Stimulated activated CD4-positive, alpha-beta T cell treated with anti-CD3 and anti-CD28 coated beads, TNF-alpha, amount 100 ng/mL, for 4 hours (primary cell): ENCODE data around the gene ICAM5.
"Not testable (repeated sequence)": the region's sequence is repeated elsewhere in the genome, so short reads cannot be mapped to it uniquely, and the experiment has no call there.

Source experiments
- DNase-seq, 3 experiments: peaks; one replicate each; pipeline ENCODE4 v3.0.0-alpha.2; 2020; ENCODE audit warnings: low read depth in 3 of 3

ICAM5 gene, protein sequence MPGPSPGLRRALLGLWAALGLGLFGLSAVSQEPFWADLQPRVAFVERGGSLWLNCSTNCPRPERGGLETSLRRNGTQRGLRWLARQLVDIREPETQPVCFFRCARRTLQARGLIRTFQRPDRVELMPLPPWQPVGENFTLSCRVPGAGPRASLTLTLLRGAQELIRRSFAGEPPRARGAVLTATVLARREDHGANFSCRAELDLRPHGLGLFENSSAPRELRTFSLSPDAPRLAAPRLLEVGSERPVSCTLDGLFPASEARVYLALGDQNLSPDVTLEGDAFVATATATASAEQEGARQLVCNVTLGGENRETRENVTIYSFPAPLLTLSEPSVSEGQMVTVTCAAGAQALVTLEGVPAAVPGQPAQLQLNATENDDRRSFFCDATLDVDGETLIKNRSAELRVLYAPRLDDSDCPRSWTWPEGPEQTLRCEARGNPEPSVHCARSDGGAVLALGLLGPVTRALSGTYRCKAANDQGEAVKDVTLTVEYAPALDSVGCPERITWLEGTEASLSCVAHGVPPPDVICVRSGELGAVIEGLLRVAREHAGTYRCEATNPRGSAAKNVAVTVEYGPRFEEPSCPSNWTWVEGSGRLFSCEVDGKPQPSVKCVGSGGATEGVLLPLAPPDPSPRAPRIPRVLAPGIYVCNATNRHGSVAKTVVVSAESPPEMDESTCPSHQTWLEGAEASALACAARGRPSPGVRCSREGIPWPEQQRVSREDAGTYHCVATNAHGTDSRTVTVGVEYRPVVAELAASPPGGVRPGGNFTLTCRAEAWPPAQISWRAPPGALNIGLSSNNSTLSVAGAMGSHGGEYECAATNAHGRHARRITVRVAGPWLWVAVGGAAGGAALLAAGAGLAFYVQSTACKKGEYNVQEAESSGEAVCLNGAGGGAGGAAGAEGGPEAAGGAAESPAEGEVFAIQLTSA

DNA sequence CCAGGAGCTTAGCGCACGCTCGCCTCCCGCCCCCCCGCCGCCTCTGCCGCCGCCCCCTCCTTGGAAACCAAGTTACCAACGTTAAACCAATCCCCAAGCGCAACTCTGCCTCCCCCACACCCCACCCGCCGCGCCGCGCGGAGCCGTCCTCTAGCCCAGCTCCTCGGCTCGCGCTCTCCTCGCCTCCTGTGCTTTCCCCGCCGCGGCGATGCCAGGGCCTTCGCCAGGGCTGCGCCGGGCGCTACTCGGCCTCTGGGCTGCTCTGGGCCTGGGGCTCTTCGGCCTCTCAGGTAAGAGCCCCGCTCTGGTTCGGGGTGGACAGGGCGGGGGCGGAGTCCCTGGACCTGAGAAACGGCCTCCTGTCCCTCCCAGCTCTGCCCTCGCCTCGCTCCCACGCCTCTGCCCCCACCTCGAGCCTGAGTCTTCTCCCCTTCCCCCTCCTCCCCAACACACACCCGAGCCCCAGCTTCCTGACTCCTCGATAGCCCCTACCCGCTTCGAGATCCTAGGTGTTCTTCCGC, at the start of gene ICAM5:
Gene ICAM5 (plus strand): TSS at position 117 of the 521 bp plus-strand sequence. CDS start 92 bp downstream, at position 209.
- DNase-seq = peak; percentile 35 to 64 (median 61)

DNA sequence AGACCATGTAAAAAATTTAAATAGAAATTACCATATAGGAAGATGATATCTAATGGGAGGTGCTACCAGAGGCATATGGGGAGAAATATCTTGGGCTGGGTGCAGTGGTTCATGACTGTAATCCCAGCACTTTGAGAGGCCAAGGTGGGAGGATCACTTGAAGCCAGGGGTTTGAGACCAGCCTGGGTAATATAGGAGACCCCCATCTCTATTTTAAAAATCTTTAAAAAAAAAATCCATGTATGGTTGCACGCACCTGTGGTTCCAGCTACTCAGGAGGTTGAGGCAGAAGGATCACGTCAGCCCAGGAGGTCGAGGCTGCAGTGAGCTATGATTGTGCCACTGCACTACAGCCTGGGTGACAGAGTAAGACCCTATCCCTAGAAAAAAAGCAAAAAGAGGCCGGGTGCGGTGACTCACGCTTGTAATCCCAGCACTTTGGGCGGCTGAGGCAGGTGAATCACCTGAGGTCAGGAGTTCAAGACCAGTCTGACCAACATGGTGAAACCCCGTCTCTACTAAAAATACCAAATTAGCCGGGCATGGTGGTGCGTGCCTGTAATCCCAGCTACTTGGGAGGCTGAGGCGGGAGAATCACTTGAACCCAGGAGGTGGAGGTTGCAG, 47.8 kb upstream of the ICAM5 start:
- not testable (repeated sequence) for DNase-seq

DNA sequence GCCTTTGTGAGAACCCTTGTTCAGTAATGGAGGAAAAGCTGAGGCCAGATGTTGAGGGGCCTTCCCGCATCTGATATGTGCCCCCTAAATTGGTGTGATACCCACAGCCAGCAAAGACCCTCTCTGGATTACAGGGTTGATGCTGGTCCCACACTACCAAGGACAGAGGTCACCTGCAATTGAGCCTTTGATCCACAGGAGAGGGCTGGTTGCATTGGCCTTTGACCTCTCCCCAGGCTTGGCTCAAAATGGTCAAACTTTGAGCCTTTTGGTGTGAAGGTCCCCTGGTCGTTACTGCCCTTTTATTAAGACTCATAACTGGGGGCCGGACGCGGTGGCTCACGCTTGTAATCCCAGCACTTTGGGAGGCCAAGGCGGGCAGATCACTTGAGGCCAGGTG, 46.1 kb upstream of the ICAM5 start:
- DNase-seq = no peak

DNA sequence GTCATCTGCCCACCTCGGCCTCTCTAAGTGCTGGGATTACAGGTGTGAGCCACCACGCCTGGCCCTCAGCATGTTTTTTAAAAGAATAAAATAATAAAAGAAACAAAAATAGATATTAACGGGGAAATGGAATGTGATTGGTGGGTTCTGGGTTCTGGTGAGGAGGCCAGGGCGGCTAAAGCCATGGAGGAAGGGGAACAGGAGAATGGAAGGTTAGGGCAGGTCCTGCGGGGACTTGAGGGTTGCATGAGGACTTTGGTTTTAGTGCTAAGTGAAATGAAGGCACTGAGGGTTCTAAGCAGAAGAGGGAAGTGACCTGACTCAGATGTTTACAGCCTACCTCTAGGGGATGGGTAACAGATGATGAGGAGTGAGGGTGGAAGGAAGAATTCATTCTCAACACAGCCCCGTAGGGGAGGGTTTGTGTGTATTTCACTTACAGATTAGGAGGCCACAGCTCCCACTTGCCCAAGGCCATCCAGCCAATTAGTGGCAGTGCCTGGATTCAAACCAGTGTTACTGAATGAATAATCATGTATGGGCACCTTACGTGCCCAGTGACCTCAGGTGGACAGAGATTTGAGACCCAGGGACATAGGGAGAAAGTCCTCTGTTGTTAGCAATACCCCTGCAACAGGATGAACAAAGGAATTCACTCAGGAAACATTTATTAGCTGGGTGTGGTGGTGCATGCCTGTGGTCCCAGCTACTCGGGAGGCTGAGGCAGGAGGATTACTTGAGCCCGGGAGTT, 44.4 kb upstream of the ICAM5 start:
- DNase-seq = no peak

DNA sequence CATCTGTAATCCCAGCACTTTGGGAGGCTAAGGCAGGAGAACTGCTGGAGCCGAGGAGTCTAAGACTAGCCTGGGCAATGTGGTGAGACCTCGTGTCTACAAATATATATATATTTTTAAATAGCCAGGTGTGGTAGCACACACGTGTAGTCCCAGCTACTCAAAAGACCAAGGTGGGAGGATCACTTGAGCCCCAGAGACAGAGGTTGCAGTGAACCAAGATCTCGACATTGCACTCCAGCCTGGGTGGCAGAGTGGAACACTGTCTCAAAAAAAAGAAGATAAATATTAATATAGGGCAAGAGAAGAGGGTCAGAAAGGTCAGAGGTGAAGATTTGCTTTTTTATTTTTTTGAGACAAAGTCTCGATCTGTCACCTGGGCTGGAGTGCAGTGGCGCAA, 43.2 kb upstream of the ICAM5 start:
- no peak for DNase-seq

DNA sequence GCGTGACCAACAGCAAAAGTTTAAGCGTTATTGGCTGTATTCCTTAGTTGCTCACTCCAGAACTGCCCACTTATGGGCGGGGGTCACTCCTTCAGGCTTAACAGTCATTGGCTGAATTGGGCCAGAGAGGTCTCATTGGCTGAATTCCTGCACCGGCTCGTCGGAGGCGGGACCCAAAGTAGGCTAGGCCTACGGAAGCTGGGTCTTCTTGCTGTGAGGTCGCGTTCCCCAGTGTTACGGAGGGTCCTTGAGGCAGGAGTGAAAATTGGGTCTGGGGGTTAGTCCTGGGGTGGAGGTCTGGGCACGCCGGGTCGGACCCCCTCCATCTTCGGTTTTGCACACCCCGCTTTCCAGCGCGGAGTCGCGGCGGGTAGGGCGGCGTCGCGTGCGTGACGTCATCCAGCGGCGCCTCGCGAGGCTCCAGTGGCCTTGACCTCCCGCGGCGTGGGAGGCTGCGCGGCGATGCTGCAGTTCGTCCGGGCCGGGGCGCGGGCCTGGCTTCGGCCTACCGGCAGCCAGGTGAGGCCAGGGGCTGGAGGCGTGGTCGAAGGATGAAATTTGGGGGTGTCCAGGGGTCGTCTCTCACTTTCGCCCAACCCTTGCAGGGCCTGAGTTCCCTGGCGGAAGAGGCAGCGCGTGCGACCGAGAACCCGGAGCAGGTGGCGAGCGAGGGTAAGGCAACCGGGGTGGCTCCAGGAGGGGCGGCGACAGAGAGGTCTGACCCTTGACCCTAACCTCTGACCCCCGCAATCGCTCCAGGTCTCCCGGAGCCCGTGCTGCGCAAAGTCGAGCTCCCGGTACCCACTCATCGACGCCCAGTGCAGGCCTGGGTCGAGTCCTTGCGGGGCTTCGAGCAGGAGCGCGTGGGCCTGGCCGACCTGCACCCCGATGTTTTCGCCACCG, 37.7 kb upstream of the ICAM5 start, which contains the start of gene MRPL4:
Gene MRPL4 (plus strand): TSS at position 423 of the 903 bp plus-strand sequence. CDS start 40 bp downstream, at position 463.
- peak; percentile 82 to 91 (median 90) for DNase-seq

DNA sequence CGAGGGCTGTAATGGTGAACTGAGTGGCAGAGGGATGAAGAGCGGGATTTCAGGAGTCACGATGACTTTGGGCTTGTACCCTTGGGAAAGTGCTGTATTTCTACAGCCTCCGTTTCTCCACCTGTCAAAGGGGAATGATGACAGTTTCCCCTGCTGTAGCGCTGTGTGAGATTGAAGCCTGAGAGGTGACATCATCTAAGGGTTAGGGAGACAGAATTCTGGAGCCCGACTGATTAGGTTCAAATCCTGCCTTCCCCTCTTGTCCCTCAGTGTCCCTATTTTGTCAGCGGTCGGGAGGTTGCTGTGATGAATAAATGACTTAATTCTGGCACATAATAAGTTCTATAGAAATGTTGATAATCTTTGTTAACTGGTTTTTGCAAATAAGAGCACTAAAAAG, 37.0 kb upstream of the ICAM5 start:
- no peak for DNase-seq

DNA sequence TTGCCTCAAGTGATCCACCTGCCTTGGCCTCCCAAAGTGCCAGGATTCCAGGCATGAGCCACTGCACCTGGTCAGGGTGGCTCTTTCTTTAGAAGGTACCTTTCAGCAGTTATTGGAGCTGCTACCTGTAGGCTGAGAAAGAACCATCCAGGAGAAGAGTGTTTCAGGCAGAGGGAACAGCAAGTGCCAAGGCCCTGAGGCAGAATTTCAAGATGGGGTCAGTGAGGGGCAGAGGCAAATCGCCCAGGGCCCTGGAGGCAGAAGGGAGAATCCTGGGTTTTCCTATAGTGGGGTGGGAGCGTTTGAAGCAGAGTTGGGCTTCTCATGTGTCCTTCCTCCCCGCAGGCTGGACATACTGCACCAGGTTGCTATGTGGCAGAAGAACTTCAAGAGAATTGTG, 35.5 kb upstream of the ICAM5 start:
- no peak for DNase-seq

DNA sequence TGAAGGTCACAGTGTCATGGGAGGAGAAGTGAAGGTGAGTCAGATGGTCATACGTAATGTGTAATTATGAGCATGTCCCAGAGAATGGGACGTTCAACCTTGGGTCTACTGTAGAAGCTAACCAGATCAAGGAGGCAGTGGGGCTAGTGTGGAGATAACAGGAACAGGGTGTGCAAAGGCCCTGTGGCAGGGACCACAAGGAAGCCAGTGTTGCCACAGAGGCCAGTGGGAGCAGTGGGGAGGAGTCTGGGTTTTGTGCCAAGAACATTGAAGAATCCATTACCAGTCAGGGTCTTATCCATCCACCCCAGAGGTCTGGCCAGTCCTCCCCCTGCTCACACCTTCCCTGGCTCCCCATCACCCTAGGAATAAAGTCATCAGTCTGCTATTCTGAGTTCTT, 34.4 kb upstream of the ICAM5 start:
- DNase-seq = no peak

DNA sequence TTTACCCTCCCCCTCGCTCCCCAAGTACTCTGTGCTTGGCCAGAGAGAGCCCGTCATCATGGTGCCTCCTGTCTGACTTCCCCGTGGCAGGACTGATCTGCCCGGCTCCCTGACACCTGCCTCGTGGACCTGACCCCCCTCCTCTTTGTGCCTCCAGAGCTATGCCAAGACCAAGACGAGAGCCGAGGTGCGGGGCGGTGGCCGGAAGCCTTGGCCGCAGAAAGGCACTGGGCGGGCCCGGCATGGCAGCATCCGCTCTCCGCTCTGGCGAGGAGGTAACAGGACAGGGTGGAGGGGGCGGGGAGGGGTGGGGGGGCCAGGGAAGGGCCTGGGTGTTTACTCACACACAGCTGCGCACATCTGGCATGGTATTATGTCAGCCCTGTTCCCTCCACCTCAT, 33.2 kb upstream of the ICAM5 start:
- no peak for DNase-seq

DNA sequence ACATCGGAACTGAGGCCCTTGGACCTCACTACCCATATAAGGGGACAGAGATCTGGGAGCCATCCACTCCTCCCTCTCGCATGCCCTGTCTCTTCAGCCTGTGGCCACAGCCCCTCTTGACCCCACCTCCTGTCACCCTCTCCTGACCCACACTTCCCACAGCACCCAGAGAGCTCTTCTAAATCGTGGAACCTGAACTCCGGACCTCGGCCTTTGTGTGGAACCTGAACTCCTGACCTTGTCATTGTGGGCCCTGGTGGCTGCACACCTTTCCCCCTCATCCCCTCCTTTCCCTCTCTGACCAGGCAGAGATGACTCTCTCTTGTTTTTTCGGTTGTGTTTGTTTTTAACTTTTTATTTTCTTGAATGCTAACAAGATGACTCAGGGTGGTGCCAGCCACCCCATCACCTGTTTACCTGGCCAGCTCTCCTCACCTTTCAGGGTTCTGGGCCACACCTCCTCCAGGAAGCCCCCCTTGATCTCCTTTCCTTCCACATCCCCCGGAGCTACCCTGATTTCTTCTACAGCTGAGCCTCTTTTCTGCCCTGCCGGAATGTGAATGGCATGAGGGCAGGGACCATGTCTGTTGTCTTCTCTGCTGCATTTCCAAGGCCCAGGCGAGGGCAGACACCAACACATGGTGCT, 32.7 kb upstream of the ICAM5 start:
- no peak for DNase-seq

DNA sequence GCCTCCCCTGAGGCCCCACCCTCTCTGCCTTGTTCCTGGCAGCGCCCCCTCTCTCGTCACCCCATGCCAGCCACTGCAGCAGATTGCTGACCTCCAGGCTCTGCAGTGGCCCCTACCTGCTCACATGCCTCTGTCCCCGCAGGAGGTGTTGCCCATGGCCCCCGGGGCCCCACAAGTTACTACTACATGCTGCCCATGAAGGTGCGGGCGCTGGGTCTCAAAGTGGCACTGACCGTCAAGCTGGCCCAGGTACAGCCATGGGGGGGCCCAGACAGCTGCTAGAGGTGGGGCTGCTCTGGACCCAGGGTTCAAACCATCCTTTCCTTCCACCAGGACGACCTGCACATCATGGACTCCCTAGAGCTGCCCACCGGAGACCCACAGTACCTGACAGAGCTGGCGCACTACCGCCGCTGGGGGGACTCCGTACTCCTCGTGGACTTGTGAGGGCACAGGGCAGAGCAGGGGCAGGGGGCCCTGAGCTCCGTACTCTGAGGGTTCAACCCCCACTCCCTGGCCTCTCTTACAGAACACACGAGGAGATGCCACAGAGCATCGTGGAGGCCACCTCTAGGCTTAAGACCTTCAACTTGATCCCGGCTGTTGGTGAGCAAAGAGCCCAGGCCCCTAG, 31.6 kb upstream of the ICAM5 start:
- no peak for DNase-seq

DNA sequence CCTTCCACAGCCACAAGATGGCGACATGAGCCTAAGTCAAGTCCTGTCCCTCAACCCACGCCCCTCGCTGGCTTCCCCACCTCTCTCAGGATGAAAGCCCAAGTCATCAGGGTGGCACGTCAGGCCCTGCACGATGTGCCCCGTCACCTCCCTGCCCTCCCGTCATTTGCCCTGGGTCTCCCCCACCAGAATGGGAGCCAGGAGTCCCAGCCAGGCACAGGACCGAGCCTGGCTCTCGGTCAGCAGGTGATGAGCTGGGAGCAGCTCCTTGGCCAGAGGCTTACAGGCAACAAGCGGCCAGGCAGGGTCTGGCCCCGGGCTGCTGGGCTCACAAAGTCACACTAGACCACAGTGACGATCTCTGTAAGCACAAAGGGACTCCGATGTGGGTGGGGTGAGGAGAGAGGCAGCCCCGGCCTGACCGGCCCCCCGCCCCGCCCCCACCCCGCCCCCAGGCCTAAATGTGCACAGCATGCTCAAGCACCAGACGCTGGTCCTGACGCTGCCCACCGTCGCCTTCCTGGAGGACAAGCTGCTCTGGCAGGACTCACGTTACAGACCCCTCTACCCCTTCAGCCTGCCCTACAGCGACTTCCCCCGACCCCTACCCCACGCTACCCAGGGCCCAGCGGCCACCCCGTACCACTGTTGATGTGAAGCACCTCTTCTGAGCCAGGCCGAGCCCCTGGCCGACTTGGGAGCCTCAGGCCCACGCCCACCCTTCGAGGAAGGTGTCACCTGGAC, 30.4 kb upstream of the ICAM5 start:
- peak; percentile 73 to 89 (median 84) for DNase-seq

DNA sequence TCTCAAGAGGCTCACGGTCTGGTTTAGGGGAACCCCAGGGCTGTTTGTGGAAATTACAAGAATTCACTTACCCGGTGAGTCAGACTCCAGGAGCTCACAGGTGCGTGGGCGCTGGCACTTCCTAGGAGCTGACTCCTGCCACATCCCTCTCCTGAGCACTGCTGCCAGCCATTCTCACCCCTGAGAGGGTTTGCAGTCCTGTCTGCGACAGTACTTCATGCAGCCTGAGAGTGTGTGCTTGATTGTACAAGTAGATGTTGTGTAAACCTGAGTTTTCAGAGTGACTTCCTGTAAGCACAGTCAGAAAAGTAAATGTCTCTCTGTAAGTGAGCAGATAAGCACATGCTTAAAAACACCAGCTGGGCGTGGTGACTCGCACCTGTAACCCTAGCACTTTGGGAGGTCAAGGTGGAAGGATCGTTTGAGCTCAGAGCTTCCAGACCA, 29.6 kb upstream of the ICAM5 start:
- DNase-seq = peak in 2 of 3 experiments; percentile 41 to 44

DNA sequence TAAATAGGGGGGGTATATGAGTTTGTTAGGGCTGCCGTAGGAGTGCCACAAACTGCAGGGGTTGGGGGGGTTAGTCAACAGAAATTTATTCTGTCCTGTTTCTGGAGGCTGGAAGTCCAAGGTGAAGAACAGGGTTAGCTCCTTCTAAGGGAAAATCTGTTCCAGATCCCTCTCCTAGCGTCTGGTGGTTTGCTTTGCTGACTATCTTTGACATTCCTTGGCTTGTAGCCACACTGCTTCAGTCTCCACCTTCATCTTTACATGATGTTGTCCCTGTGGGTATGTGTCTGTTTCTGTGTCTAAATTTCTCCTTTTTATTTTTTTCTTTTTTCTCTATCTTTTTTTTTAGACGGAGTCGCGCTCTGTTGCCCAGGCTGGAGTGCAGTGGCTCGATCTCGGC, 27.0 kb upstream of the ICAM5 start:
- DNase-seq = no peak

DNA sequence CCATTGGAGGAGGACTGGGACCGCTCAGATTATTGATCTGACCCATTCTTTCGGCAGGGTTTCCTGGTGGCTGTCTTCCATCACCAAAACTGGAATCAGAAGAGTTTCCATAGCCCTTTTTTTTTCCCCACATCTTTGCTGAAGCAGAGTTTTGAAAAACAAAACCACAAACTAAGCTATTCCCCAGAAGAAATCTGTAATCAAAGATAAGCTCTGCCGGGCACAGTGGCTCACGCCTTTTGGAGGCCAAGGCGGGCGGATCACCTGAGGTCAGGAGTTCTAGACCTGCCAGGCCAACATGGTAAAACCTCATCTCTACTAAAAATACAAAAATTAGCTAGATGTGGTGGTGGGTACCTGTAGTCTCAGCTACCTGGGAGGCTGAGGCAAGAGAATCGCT, 23.0 kb upstream of the ICAM5 start:
- DNase-seq = no peak

DNA sequence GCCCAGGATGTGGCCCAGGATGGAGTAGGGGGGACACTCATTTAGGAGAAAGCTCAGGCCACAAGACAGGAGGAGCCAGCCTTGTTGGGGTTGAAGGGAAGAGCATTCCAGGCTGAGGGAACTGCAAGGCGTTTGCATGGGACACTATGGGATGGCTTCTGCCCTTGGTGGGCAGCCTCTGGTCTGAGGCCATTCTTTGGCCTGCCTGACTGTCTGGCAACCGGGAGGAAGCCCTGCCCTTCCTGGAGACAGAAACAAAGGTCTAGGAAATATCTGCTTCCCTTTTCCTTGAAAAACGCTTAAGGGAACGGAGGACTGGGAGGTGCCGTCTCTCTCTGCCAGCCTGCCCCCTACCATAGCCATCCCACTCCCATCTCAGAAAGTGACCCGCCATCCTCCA, 21.7 kb upstream of the ICAM5 start:
- DNase-seq = no peak
